ENCODE measurements around the gene NOTCH2.
"Not testable (repeated sequence)": the region's sequence is repeated elsewhere in the genome, so short reads cannot be mapped to it uniquely, and the experiment has no call there.

GRCh38 chr1:120113134-120113533 lies 43.7 kb upstream of the NOTCH2 start:
- TF ChIP-seq, protein P1, sequence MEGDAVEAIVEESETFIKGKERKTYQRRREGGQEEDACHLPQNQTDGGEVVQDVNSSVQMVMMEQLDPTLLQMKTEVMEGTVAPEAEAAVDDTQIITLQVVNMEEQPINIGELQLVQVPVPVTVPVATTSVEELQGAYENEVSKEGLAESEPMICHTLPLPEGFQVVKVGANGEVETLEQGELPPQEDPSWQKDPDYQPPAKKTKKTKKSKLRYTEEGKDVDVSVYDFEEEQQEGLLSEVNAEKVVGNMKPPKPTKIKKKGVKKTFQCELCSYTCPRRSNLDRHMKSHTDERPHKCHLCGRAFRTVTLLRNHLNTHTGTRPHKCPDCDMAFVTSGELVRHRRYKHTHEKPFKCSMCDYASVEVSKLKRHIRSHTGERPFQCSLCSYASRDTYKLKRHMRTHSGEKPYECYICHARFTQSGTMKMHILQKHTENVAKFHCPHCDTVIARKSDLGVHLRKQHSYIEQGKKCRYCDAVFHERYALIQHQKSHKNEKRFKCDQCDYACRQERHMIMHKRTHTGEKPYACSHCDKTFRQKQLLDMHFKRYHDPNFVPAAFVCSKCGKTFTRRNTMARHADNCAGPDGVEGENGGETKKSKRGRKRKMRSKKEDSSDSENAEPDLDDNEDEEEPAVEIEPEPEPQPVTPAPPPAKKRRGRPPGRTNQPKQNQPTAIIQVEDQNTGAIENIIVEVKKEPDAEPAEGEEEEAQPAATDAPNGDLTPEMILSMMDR (IDR thresholded peaks at IDR 0.05) = not testable (repeated sequence)
- not testable (repeated sequence) for TF ChIP-seq POLR2A (IDR thresholded peaks at IDR 0.05)

All from right lobe of liver (tissue), 4 donors.